Astrocyte of the hippocampus (primary cell): ENCODE measurements around the gene THRA.

ENCODE experiments used
- DNase-seq: peaks from one replicate; pipeline ENCODE4 v3.0.0; 2011; ENCODE audit warnings: low read depth, low spot score

THRA gene

DNA sequence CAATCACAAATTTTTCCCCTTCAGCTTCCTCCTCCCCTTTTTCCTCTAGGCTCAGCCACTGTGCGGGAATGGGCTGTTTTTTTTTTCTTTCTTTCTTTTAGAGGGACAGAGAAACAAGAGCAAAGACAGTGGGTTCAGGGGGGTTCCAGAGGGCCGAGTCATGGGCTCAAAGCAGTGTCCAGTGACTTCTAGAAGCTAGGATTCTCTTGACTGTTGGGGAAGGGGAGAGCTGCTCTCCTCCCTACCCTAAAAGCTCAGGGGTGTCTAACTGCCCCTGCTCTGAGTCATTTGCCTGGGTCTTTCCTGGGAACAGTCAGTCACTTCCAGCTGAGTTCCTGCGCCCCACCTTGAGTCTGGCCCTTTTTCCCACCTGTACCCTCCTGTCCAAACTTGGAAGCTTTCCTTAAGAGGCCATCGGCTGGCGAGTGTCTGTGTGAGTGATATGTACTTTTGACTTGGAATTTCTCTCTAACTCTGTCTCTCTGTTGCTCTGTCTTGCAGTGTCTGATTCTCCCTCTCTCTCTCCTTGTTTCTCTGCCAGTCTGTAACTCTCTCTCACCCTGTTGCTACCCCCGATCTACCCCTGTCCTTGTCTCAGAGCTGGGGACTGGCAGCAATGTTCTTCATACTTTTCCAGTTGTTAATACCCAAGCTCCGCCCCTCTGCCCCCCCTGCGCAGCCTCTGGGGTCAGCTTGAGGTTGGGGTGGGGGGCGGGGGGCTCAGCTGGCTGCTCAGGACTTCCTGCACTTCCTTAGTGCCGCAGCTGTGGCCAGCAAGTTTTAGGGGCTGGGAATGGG is 2.4 kb downstream of the THRA start:
- DNase-seq, result peak; percentile 63

DNA sequence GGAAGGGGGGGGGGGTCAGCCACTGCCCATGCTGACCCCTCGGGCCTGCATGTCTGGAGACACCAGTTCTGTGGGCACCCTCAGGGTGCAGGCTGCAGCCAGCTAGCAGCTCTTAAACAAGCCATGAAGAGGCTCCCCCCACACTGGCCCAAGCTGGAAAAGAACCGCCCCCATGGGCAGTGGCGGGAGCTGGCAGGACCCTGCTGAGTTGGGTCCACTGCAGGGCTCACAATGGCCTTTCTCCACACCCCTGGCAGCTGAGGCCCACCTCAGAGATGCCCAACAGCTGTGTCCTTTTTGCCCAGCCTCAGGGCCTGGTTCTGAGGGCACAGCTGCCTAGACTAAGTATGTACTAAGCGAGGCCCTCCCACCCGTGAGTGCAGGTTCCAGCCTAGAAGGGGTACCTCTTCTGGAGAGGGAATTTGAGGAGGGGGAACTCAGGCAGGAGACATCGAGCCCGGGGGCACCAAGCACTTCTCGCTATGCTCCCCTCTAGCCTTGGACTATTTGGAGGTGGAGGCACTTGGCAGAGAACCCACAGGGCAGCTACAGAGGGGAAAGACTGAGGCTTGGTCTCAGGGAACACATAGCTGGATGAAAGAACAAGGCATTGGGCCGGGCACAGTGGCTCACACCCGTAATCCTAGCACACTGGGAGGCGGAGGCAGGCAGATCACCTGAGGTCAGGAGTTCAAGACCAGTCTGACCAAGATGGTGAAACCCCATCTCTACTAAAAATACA is 3.2 kb downstream of the THRA start:
- DNase-seq, result no peak

DNA sequence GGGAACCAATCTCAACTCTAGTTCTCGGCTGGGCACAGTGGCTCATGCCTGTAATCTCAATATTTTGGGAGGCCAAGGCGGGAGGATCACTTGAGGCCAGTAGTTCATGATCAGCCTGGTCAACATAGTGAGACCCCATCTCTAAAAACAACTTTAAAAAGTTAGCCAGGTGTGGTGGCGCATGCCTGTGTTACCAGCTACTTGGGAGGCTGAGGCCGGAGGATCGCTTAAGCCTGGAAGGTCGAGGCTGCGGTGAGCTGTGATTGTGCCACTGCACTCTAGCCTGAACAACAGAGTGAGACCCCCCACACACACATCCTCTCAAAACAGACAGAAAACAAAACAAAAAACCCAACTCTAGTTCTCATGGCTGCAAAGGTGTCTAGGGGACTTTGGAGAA is 4.9 kb downstream of the THRA start:
- DNase-seq, result no peak

DNA sequence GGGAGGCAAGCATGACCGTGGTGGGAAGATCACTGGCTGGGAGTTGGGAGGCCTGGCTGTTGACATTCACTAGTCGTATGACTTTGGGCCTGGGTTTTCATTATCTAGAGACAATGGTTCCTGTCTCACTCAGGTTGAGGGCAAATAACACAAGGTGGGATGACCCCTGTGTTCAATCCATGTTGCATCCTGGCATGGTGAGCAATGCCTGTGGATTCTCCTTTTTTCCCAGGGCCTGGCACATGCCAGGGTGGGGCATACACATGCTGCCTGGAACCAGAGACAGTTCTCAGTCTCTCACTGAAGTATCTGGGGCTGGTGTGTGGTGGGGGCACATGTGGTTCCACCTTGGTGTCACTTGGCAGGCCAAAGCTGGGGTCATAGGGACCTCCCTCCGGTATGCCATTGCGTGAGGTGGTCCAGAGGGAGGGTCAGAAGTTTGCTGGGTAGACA is 5.4 kb downstream of the THRA start:
- DNase-seq, result no peak

DNA sequence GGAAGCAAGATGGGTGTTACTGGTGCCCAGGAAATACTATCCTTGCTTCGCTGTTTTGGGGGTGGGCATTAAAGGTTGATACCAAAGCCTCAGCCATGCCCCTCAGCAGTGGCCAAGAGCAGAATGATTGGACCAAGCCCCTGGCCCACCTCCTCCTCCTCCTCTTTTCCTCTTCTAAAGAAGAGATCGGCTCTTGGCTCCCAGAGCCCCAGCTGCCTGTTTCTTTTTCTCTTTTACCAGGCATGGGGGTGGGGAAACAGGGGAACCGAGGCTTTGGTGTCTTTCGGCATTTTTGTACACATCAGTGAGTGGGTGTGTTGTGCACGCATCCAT is 5.8 kb downstream of the THRA start:
- DNase-seq, result no peak

- peak; percentile 82 for DNase-seq
Observed at GRCh38 chr17:40068917-40069750, 6.4 kb downstream of the THRA start.

DNA sequence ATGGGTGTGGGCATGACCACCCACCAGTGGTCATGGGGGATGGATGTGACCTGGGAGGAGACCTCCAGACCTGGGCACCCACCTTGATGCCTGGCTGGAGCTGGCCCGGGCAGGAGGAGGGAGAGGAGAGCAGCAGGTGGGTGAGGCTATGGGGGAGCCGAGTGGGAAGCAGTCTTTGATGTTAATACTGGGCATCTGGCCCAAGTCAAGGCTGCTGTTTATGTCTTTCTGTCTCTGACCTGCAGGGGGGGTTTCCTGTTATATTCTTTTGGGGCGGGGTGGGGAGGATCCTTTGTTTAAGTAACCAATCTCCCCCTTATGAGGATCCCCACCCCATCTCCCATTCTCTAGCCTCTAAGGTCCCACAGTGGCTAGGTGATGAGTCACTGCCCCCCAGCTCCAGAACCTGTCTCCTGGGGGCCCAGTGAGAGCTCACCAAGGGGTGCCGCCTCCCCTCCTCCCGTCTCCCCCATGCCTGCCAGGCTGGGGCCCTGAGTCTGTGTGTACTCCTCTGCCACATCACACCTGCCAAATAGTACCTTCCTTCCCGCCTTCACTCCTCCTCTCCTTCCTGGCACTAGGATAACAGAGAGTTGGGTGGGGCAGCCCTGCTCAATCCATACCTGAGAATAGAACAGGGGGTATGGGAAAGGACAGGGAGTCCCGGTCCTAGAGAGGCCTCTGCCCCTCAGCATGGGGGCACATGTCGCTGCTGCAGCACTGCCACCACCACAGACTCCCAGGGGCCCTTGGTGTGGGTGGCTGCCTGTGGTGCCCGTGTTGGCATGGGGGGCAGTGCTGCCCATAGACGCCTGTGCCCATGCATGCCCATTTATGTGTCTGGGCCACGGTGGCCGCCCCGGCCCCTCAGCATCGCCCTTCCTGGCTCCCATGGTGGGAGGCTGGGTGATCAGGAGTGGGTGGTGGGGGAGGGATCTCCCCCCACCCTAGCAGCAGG is 7.3 kb downstream of the THRA start:
- peak; percentile 62 for DNase-seq

- DNase-seq, result no peak
Observed at GRCh38 chr17:40070709-40071312, 8.0 kb downstream of the THRA start.

DNA sequence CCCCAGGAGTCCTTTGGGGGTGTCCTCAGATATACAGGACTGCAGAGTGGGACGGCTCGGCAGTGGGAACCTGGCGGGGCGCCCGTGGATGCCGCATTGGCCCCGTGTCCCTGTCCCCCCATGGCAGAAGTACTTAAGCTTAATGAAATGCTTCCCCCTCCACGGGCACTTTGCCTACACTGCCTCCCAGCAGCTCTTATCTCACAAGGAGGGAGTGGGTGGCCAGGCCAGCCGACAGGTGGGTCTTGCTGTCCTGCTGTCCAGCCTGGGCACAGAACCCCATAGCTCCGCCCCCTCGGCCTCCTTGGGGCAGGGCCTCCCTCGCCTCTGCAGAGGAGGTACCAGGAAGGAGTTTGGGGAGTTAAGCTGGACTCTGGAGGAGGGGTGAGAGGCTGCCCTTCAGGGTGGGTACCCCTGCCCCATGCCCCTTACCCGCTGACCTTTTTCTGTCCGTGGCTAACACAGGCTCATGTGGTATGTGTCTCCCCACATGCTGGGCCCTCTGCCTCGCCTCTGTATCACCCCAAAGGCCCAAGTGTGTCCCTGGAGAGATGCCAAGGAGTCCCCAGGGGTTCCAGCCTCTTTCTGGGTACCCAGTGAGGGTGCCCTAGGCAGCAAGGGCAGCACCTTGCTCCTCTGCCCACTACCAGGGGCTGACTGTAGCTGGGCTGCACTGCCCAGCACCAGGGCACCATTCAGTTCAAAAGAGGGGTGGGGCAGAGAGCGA is 8.7 kb downstream of the THRA start:
- DNase-seq, result peak; percentile 29

DNA sequence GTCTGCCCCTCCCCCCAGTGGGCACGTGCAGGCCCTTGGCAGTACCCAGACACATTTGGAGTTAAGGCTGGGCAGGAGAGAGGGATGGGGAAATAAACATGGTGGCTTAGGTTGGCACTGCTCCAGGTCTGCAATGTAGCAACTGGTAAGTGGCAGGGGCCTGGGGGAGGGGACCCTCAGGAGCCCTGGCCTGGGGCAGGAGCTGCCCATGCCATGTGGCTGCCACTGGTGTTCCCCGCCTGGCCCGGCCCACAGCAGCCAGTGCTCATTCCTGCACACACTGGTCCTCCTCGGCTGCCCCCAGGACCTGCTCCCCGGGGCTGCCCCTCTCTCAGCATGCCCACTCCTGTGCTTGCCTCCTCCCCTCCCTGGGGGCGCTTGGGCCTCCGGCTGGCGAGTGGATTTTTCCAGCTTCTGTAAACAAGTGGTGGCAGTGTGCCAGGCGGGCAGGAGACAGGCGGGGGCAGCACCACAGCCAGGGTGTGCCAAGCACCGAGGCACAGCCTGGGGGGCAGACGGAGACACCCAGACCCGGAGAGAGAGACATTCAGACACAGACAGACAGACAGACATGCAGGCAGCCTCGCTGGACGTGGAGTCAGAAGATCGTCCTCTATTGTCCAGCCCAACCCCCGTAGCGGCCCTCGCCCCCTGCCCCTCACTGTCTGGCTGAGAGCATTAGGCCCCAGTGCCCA is 9.4 kb downstream of the THRA start:
- peak; percentile 76 for DNase-seq

DNA sequence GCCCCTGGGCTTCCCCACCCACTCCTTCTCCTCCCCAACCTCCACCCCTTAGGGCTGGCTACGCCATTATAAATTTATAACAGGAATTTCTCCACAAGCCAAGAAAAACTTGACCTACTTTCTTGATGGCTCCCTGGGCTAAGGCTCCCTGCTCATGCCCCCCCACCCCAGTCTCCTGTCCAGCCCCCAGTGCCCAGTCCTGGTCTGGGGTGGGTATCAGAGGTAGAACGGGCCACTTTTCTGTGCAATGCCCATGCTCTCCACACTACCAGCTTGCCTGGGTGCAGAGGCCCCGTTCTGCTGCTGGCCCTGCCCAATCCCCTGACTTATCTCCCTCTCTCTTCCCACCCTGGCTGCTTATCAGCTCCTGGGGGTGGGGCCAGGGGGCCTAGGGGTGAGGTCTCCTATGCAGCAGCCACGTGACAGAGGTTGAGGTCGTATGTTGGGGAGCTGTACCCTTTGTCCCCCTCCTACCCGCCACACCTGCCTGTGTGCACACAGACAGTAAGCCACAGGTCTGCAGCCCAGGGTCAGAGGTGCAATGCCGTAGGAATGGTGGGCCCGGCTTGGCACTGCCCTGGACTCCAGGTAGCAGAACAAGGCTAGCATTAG is 10.1 kb downstream of the THRA start:
- peak; percentile 34 for DNase-seq

DNA sequence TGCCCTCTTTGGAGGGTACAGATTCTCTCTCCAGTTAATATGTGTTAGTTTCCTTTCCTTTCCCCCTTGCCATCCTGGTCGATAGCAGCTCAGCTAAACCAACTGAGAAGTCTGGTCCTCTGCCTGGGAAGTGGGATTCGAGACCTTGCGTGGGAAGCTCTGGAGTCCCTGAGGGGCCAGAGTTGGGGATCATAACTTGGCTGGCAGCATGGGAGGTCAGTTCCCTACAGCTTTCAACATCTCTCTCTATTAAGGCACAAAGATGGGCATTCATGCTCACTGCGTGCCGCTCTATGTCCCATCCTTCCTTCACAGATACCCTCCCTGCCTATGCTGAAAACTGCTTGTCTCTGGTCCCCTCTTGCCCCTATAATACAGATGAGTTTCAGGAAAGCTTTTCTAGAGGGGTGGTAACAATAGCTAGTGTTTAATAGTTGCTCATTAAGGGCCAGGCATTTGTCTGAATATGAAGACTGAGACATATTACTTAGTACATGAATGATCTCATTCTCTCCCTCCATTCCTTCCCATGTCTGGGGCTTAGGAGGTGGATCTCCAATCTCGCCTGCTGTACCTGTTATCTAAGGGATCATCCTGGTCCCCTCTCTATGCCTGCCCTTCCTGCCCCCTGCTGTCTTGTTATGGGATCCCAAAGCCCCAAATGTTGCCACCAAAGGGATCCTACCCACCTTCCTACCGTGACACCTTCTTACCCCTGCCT is 10.8 kb downstream of the THRA start:
- no peak for DNase-seq

- no peak for DNase-seq
Observed at GRCh38 chr17:40074175-40074512, 11.4 kb downstream of the THRA start.

DNA sequence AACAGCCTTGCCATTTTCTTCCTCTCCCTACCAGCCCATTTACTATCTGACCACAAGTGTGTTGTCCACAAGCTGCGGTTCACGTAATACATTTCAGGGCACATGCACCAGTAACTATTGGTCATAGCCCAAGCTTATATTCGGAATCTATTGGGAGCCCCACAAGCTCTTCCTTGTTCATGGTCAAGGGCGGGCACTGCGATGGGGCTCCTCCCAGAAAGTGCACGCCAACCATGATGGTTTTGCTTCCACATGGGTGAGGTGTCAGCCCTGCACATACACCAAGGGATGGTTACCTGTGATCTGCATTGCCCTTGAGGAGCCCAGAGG is 12.1 kb downstream of the THRA start:
- DNase-seq, result no peak

GRCh38 chr17:40075201-40075941 is 12.6 kb downstream of the THRA start:
- DNase-seq, result peak; percentile 77

- DNase-seq, result no peak
Observed at GRCh38 chr17:40075942-40076498, 13.3 kb downstream of the THRA start.

GRCh38 chr17:40076591-40076990 is 13.8 kb downstream of the THRA start:
- no peak for DNase-seq

DNA sequence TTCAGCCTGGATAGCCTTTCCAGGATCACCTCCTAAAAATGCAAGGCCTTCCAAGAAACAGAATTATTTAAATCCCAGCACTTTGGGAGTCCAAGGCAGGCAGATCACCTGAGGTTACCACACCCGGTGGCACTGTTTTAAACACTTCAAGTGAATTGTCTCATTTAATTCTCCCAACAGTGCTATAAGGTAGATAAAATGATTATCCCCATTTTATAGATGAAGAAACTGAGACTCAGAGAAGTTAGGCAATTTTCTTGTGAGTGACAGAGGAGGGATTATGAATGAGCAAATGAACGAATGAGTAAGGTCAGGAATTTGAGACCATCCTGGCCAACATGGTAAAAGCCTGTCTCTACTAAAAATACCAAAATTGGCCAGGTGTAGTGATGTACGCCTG is 16.8 kb downstream of the THRA start:
- DNase-seq, result no peak
